Measurements from ENCODE around the gene ERC1.
"Not testable (repeated sequence)": the region's sequence is repeated elsewhere in the genome, so short reads cannot be mapped to it uniquely, and the experiment has no call there.

ERC1 gene

GRCh38 chr12:1030779-1031178 is 39.8 kb downstream of the ERC1 start:
- DNase-seq (ENCODE audit: low spot score): no peak

GRCh38 chr12:1034243-1034642 is 43.2 kb downstream of the ERC1 start:
- no peak for DNase-seq (ENCODE audit: low spot score)

- no peak for DNase-seq (ENCODE audit: low spot score)
These were observed 43.9 kb downstream of the ERC1 start for GRCh38 chr12:1034751-1035457.

- no peak for DNase-seq (ENCODE audit: low spot score)
These were observed 50.5 kb downstream of the ERC1 start for GRCh38 chr12:1041478-1041877.

GRCh38 chr12:1044199-1044598 is 53.2 kb downstream of the ERC1 start:
- DNase-seq (ENCODE audit: low spot score): no peak

GRCh38 chr12:1044696-1045095 is 53.7 kb downstream of the ERC1 start:
- DNase-seq (ENCODE audit: low spot score): no peak

GRCh38 chr12:1046727-1047126 is 55.7 kb downstream of the ERC1 start:
- no peak for DNase-seq (ENCODE audit: low spot score)

GRCh38 chr12:1047898-1048660 is 57.1 kb downstream of the ERC1 start:
- DNase-seq (ENCODE audit: low spot score): no peak

GRCh38 chr12:1050059-1050707 is 59.2 kb downstream of the ERC1 start:
- no peak for DNase-seq (ENCODE audit: low spot score)

GRCh38 chr12:1051672-1052071 is 60.6 kb downstream of the ERC1 start:
- DNase-seq (ENCODE audit: low spot score): not testable (repeated sequence)

- DNase-seq (ENCODE audit: low spot score): no peak
These were observed 62.7 kb downstream of the ERC1 start for GRCh38 chr12:1053690-1054089.

GRCh38 chr12:1054117-1054870 is 63.3 kb downstream of the ERC1 start:
- DNase-seq (ENCODE audit: low spot score): peak; percentile 24

GRCh38 chr12:1056390-1056789 is 65.4 kb downstream of the ERC1 start:
- DNase-seq (ENCODE audit: low spot score): no peak

- DNase-seq (ENCODE audit: low spot score): no peak
These were observed 67.4 kb downstream of the ERC1 start for GRCh38 chr12:1058423-1058822.

GRCh38 chr12:1059162-1059561 is 68.1 kb downstream of the ERC1 start:
- DNase-seq (ENCODE audit: low spot score): no peak

- no peak for DNase-seq (ENCODE audit: low spot score)
These were observed 72.8 kb downstream of the ERC1 start for GRCh38 chr12:1063852-1064251.

- no peak for DNase-seq (ENCODE audit: low spot score)
These were observed 73.3 kb downstream of the ERC1 start for GRCh38 chr12:1064317-1064716.

GRCh38 chr12:1065629-1066028 is 74.6 kb downstream of the ERC1 start:
- no peak for DNase-seq (ENCODE audit: low spot score)

GRCh38 chr12:1069846-1070245 is 78.8 kb downstream of the ERC1 start:
- no peak for DNase-seq (ENCODE audit: low spot score)

- DNase-seq (ENCODE audit: low spot score): no peak
These were observed 80.2 kb downstream of the ERC1 start for GRCh38 chr12:1071182-1071581.

GRCh38 chr12:1073652-1074051 is 82.6 kb downstream of the ERC1 start:
- no peak for DNase-seq (ENCODE audit: low spot score)

- DNase-seq (ENCODE audit: low spot score): no peak
These were observed 86.2 kb downstream of the ERC1 start for GRCh38 chr12:1077036-1077803.
